Measurements from ENCODE around the gene UBE3B.

UBE3B gene

DNA sequence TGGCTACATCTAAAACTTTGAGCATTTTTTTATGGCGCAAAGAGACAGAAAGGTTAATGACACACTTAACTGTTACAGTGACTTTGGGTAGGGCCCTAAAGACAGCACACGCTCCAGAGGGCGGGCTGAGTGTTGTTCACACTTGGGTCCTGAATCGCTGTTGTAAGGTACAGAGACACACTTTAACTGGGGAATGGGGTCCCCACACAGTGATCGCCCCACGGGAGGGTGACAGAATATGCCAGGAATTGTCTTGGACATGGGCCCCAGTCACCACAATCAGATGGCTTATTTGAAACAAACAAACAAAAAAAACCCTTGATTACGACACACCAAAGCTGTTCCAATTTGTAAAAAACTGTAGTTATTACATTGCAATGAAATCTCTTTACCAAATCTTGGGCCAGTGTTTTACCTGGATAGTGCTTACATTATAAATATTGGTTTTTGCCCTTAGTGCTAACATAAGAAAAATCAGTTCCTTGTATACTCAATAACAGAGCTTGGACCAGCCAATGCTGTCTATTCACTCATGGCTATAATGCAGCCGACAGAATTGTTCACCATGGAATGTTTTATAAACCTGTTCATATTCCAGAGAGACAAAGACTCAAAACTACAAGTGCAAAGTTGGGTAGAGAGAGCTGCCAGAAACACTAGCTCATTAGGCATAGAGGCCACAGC lies 28.6 kb upstream of the UBE3B start:
- no peak for DNase-seq (ENCODE audit: extremely low read depth in 1 of 2, low read depth in 1 of 2)

DNA sequence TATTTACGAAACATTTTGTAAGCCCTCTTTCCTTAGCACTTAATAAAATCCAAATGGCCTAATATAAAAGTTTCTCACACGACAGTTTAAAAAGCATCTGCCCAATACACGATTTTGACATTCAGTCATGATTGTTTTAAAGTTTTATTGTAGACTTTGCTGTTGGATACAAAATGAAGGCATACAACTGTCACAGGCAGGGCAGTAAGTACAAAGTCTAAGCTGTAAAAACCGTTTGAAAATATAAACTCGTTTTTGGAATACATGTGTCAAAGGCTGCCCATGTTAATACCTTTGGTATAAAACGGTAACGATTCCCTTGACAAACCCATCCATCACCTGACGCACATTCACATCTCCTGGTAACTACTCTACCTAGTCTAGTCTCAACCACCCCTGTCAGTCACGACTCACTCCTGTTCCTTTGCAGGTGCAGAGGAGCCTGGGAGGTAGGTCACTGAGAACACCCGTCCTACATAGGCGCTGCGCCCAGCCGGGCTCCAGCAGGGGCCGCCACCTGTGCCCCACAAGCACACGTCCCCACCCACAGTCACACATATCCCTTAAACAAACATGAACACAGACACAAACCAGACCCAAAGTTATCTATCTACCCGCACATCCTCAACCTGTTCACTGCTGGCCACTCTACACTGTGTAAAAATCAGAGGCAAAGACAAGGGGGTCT lies 27.4 kb upstream of the UBE3B start:
- DNase-seq (ENCODE audit: extremely low read depth in 1 of 2, low read depth in 1 of 2), result no peak

DNA sequence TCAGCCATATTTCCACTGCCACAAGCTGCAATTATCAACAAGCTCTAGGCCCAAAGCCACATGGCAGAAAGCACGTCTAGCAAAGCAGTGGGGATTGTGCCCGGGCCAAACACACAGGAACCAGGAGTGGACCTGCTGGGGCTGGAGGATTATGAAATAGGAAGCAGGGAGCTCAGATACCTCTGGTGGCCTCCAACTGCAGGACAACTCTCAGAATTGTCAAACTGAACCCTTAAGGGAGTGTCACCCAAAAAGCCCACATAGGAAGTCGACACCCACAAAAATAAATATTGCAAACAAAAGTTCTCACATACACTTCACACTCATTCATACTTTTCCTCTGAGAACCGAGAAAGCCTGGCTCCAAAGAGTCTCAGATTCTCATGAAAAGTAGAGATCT lies 26.5 kb upstream of the UBE3B start:
- no peak for DNase-seq (ENCODE audit: extremely low read depth in 1 of 2, low read depth in 1 of 2)

DNA sequence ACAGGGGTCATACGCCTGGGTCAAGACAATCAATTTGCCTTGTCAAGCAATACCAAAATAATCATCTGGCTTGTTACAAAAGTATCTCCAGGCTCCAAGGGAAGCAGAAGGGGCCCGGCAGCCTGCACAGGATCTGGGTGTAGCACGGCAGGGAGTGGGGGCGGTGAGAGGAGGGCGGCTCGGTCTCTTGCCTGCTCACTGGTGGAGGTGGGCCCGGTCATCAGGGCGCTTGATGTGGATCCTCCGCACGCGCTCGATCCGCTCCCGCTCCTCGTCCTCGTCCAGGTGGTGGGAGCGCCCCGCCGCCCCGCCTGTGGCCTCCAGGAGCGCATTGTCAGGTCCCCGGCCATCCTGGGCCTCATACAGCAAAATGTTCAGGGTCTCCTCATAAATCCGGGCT lies 26.0 kb upstream of the UBE3B start:
- no peak for DNase-seq (ENCODE audit: extremely low read depth in 1 of 2, low read depth in 1 of 2)

DNA sequence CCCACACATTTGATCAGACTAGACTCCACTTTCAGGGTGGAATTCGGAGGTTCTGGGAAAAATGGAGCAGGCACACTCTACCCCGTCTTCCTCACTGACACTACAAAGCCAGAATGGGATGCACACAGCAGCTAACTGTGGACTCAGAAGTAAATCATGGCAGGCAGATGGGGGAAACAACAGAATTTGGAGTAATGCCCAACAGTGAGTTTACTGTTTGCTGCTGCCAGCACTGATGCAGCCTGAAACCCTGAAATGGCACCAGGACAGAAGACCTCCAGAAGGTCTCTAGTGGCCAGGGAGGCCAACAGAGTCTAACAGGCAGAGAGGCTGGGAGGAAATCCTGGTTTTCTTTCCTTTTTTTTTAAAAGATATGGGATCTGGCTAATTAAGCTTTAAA lies 24.9 kb upstream of the UBE3B start:
- DNase-seq (ENCODE audit: extremely low read depth in 1 of 2, low read depth in 1 of 2), result no peak

DNA sequence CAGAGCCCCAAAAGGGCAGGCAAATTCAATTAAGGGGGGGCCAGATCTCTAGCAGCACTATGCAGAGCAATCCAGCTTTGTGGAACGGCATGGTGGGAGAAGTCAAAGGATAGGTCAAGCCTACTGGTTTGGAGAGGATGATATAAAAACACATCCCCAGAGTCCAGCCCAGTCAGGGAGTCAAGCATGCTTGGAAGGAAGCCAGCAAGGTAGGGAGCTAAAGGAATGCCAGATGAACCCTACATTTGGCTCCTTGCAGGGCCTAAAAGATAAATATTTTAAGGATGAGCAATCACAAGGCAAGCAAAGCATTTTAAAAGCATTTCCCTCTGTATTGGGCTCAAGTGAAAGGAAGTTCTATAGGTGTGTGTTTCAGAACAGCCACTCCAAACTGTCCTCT lies 21.7 kb upstream of the UBE3B start:
- no peak for DNase-seq (ENCODE audit: extremely low read depth in 1 of 2, low read depth in 1 of 2)

DNA sequence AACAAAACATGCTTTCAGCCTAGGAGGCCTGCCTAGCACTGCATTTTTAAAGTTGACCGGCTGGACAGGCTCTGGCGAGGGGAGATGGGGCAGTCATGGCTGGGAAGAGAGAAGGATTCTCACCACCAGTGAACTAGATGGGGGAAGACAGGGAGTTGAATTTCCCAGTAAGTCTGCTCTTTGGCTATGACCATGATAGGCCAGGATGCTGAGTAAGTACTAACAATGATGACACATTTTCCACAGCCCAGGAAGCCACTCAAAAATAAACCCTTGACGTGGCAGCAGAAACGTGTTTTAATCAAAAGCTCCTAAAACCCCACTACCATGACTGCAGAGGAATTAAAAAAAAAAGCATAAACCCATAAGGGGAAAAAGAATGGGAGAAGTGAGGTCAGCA lies 19.3 kb upstream of the UBE3B start:
- DNase-seq (ENCODE audit: extremely low read depth in 1 of 2, low read depth in 1 of 2), result no peak

DNA sequence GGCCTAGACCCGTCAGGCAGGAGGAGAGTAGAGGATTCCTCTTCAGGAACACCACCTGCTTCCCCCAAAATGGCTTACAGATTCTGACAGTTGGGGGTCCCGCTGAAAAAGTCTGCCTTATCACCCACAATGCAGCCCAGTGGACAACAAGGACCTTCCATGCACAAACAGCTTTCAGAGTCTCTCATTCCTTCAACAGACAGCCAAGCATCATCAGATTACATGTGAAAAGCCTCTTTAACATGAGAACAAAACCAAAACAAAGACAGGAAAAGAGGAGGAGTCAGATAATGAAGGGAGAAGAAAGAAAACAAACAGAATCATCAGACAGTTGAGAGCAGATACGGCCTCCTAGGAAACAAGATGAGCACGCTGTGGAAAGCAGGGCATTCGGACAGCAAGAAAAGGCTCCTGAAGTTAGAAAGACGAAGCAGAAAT lies 18.6 kb upstream of the UBE3B start:
- no peak for DNase-seq (ENCODE audit: extremely low read depth in 1 of 2, low read depth in 1 of 2)

DNA sequence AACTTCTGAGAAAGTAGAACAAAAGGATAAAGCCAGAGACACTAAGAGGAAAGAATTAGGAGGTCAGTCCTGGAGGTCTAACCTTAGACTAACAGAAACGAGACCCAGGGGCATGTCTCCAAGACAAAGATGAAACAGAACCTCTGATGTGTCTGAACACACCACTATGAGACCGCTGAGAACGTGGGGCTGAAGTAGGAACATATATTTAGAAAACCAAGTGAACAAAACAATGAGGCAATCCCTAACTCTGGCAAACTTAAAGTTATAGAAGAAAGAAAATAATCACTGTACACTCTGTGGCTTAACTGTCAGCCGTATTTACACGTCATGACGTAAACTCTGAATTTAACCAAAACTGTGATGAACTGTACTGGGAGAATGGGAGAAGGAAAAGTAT lies 18.2 kb upstream of the UBE3B start:
- DNase-seq (ENCODE audit: extremely low read depth in 1 of 2, low read depth in 1 of 2), result no peak

DNA sequence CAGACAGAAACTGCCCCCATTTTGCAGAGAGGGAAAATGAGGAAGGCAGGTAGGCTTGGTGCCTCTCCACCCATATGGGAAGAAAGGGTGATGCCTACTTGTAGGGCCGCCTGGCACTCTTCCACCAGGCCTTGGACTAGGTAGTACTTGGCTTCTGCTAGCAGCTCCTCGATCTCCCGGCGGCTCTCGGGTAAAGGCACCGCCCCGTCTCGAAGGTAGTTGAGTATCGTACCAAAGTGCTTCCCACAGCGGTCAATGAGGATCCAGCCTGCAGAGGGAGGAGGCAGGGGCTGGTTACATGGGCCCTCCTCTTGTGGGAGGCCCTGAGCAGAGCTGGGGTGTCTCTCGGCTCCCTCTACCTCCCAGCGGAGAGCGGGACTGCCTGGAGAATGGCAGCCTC lies 16.9 kb upstream of the UBE3B start:
- DNase-seq (ENCODE audit: extremely low read depth in 1 of 2, low read depth in 1 of 2), result no peak

DNA sequence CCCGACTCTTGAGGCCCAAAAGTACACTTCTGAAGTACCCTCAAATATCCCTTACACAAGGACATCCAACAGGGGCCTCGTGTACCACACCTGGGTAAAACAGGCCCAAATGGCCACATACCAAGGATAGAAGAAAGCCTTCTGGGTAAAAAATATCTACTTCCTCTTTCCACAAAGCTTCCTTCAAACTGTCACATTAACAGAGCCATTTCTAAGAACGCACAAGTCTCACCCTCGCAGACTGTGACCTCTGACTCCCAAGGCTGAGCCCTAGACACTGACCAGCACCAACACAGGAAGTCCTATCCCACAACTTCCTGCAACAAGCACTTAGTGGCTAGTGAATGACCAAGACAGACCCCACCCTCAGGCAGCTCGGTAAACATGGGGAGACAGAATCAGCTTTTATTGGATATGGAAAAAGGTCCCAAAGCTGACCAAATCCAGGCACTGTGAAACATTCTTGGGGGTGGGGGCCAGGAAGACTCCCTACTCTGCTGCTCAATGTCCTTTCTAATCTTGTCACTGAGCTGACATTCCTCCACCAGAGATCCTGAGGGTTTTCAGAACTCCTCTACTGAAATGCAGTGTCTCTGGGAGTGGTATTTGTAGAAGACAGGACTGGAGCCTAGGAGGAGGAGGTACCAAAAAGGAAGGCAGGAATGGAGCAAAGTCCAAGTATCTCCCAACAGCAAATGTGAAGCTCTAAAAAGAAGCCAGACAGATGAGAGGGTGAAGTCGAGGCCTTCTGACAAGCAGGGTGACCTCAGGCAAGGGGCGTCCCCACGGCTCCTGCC lies 16.2 kb upstream of the UBE3B start:
- DNase-seq (ENCODE audit: extremely low read depth in 1 of 2, low read depth in 1 of 2), result no peak

DNA sequence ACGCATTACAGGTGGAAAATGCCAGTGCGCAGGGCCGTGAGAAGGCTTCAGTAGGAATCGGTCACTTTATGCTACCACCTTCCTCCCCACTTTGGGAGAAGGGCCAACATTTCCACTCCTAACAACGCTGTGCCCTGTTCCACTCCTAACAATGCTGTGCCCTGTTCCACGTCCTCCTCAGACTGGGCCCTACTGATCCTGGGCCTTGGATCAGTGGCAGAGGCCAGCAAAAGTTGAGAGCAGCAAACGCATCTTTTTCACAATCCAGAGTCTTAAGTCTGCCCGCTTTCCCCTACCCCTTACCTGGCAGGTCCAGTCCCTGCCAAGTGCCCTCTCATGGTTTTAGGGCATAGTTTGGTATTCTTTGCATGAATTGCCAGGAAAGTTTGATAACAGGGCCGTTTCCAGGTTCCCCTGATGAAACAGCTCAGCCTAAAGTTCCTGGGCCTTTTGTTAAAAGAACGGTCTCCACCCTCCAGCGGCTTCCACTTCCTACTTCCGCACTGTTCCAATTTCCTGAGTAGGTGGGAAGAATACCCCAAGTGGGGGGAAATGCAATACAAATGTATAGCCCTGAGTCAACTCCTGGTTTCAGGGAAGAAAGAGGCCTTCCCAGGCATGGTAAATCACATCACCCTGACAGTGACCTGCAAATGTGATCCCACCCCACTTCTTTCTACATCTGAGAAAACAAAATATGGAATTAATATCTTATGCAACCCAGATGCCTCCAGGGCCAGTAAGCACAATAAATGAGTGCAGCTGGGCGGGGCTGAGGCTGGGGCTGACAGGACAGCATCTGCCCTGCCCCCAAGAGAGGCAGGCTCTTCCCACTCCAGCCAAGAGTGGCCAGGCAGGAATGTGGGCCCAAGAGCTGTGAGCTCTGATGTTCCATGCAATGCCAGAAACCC lies 15.3 kb upstream of the UBE3B start:
- DNase-seq (ENCODE audit: extremely low read depth in 1 of 2, low read depth in 1 of 2), result no peak

DNA sequence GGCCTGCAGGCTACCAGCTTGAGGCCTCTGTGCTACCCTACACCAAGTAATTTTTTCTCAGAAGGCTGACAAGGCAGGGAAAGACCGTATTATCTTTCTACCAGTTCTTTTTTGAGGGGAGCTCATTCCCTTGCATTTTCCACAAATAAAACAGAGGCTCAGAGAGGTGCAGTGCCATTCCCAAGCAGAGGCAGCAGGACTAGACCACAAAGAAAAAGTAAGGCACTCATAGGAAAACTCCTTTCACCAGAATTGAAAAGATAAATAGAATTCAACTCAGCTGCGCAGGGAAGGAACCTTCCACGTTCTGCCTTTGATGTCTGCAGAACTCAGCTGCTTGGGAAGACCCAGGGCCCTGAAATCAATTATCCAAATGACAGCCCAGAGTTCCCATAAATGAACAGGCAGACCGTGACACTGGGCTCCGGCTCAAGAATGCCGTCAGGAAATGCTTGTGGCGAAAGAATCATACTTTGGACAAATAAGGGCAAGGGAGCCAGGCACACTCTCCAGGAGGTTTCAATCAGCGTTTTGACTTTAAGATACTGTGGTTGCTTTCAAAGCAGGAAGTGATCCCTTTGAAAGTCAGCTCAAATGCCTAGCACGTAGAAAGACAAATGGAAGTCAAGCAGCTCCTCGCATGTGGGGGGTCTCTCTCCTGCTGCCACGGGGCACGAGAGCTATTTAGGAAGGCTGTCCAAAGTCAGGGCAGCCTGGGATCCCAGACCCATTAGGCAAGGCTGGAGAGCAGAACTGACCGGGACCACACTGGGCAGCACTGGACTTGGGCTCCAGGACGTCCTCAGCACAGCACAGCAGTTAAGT lies 14.4 kb upstream of the UBE3B start:
- DNase-seq (ENCODE audit: extremely low read depth in 1 of 2, low read depth in 1 of 2), result no peak

DNA sequence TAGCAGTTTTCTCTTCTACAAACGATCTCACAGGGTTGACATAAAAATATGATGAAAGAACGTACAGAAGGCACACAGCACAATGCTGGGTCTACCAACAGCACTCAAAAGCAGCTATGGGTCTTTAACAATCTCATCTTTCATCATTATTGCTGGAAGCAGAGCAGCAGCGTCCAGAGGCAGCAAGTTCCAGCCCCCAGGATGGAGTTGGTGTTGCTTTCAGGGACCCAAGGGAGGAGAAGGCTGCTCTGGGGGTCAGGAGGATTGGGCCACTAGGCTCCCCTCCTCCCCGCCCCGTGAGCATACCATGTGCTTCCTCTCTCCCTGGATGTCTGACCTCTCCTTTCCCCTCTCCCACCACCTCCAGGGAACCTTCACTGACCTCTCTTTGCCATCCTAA lies 13.7 kb upstream of the UBE3B start:
- DNase-seq (ENCODE audit: extremely low read depth in 1 of 2, low read depth in 1 of 2), result no peak

DNA sequence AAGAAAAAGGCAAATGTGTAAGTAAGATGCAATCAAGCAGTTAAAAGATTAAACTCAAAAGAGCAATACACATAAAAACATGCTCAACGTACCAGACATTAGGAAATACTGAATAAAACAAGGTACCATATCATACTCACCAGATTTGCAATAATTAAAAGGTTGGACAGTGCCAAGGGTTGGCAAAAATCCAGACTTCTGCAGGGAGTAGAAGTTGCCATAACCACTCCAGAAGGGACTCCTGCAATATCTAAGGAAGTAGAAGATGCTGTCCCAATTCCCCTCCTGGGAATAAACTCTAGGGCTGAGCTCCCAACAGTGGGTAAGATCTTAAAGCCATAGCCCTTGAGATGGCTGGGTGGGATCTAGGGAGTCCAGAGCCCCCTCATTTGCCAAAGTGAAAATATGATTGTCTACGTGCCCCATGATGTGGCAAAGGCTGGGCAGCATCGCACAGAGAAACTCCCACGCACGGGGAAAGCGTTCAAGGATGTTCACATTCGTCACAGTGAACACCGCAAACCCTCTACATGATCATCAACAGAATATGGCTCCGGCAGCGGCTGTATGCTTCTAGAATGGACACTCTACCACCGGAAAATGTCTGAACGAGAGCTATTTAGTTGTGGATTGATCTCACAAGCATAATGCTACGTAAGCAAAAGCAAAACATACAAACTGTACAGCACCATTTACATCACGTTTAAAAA lies 12.6 kb upstream of the UBE3B start:
- DNase-seq (ENCODE audit: extremely low read depth in 1 of 2, low read depth in 1 of 2), result no peak

DNA sequence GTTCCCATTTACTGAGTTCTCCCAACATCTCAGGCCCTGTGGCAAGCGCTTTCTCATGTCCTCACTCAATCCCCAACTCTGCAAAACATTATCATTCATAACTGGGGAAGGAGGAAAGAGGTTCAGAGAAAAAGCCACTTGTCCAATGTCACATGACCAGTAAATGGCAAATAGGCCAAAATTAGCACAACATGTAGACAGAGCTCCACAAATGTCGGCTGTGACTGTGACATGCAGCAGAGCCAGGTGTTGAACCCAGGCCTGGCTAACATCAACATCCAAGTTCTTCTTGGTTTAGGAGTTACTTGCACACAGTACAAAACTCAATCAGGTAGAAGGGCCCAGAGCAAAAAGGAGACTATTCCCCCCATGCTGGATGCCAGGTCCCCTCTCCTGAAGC lies 11.1 kb upstream of the UBE3B start:
- DNase-seq (ENCODE audit: extremely low read depth in 1 of 2, low read depth in 1 of 2), result no peak

DNA sequence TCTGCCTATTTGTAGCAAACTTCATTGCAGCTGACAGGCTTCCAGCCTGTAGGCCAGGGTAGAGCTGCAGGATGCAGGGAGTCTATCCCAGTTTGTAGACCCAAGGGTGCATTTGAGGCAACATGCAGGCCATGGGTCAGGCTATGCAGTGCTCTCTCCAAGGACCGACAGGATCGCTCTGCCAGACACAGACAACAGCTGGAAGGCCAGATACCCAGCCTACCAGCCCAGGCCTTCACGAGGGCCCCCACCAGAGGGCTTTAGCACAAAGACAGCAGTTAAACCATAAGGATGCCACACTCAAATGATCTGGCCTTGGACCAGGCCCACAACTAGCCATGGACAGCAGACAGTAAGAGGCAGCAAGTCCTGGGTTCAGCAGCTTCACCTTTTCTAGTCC lies 10.6 kb upstream of the UBE3B start:
- DNase-seq (ENCODE audit: extremely low read depth in 1 of 2, low read depth in 1 of 2), result no peak

DNA sequence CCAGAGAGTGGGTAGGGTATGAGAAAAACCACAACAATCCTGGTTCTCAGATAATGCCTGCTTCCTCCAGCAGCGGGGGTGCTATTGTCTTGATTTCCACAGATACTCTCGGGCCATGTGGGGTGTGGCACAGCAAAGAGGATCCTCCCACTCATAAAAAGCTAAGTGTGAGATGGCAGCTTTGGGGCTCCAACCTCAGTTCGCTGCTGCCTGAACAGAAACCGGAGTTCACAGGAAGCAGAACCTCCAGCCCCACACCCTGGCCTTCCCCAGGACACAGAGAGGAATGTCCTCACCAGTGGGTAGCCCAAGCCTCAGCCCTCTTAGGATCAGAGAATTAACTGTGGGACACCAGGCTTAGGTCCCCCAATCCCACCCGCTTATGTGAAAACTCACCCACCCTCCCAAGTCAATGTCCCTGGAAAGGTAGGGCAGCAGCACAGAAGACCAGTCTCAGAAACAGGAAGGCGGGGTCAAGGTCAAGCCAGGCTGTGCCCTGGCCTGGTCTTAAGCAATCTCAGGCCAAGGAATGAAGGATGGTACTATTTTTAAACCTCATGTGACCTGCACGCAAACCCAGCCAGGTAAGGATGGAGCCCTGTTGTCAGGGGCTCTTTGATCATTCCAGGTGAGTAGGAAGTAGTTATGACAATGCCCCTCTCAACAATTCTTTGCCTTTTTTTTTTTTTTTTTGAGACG lies 9.3 kb upstream of the UBE3B start:
- no peak for DNase-seq (ENCODE audit: extremely low read depth in 1 of 2, low read depth in 1 of 2)

DNA sequence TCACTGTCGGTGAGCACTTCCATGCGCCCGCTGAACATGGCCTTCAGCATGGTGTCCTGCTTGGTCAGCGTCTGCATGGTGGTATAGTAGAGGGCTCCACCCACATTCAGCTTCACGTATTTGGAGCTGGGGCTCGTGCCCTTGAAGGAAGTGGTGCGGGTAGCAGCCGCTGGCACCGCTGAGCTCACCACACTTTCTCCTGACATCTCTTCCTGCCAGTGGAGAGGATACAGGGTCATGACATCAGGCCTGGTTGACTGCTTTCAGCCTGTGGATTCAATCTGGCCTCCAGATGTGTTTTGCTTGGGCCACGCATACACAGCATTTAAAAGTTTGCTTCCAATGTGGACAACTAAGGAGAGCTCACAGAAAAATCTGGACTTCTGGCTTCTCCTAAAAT lies 7.9 kb upstream of the UBE3B start:
- no peak for DNase-seq (ENCODE audit: extremely low read depth in 1 of 2, low read depth in 1 of 2)

All from stimulated activated CD8-positive, alpha-beta memory T cell treated with anti-CD3 and anti-CD28 coated beads, Interleukin-7, amount 100 ng/mL, for 48 hours (primary cell).